H9 (cell line): ENCODE measurements around the gene CFAP61. TPM values are rescaled to one million over a fixed set of nuclear protein-coding genes. Genes with fewer than 3 reads are reported as not detected.

Experiments
- DNase-seq: peaks from one replicate; pipeline ENCODE4 v3.0.0-alpha.2; 2017
- H2AFZ ChIP-seq: one replicate; pipeline ENCODE4 v1.6.1; 2013; ENCODE audit warnings: mild to moderate bottlenecking, low read length, control low read depth, moderate library complexity
- H2AK5ac ChIP-seq: 2 replicates; pipeline ENCODE4 v1.6.1; 2013; ENCODE audit warnings: low read length, control low read depth, mixed read lengths; ENCODE audit not compliant: insufficient read length
- H2BK120ac ChIP-seq: one replicate; pipeline ENCODE4 v1.6.1; 2013; ENCODE audit warnings: low read depth, mild to moderate bottlenecking, low read length, control low read depth, inconsistent platforms; ENCODE audit not compliant: poor library complexity, severe bottlenecking
- H2BK12ac ChIP-seq: 2 replicates; pipeline ENCODE4 v1.6.1; 2013; ENCODE audit warnings: low read length, control low read depth, mixed read lengths, low read depth; ENCODE audit not compliant: insufficient read length
- H2BK15ac ChIP-seq: 2 replicates; pipeline ENCODE4 v1.6.1; 2013; ENCODE audit warnings: low read depth, low read length, control low read depth
- H2BK20ac ChIP-seq: one replicate; pipeline ENCODE4 v1.6.1; 2013; ENCODE audit warnings: low read depth, mild to moderate bottlenecking, low read length, control low read depth, inconsistent platforms; ENCODE audit not compliant: poor library complexity, severe bottlenecking
- H2BK5ac ChIP-seq: 2 replicates; pipeline ENCODE4 v1.6.1; 2013; ENCODE audit warnings: low read length, control low read depth, mixed read lengths; ENCODE audit not compliant: insufficient read length
- H3K14ac ChIP-seq: 2 replicates; pipeline ENCODE4 v1.6.1; 2013; ENCODE audit warnings: low read length, control low read depth; ENCODE audit not compliant: insufficient read depth
- H3K18ac ChIP-seq: 2 replicates; pipeline ENCODE4 v1.6.1; 2013; ENCODE audit warnings: low read depth, mild to moderate bottlenecking, mixed read lengths, low read length, control low read depth; ENCODE audit not compliant: insufficient read length
- H3K23ac ChIP-seq: 2 replicates; pipeline ENCODE4 v1.6.1; 2013; ENCODE audit warnings: low read length, control low read depth, mixed read lengths, low read depth; ENCODE audit not compliant: insufficient read length
- H3K23me2 ChIP-seq: 2 replicates; pipeline ENCODE4 v1.6.1; 2013; ENCODE audit warnings: low read depth, mild to moderate bottlenecking, mixed read lengths, low read length, control low read depth; ENCODE audit not compliant: insufficient read length, poor library complexity, severe bottlenecking
- H3K27ac ChIP-seq: 2 replicates; pipeline ENCODE4 v1.5.1; 2013; ENCODE audit warnings: low read length, control low read depth, mixed read lengths, low read depth; ENCODE audit not compliant: insufficient read length
- H3K27me3 ChIP-seq: 2 replicates; pipeline ENCODE4 v1.6.1; 2013; ENCODE audit warnings: low read length, control low read depth, inconsistent platforms; ENCODE audit not compliant: insufficient read depth
- H3K4ac ChIP-seq: 2 replicates; pipeline ENCODE4 v1.6.1; 2013; ENCODE audit warnings: low read depth, mild to moderate bottlenecking, control low read depth, inconsistent platforms, low read length, moderate library complexity
- H3K4me1 ChIP-seq: 2 replicates; pipeline ENCODE4 v1.6.1; 2013; ENCODE audit warnings: low read length, control low read depth, inconsistent platforms; ENCODE audit not compliant: insufficient read depth
- H3K4me2 ChIP-seq: 2 replicates; pipeline ENCODE4 v1.6.1; 2013; ENCODE audit warnings: low read length, control low read depth, mixed read lengths; ENCODE audit not compliant: insufficient read length, insufficient read depth
- H3K56ac ChIP-seq: 2 replicates; pipeline ENCODE4 v1.6.1; 2013; ENCODE audit warnings: low read depth, mild to moderate bottlenecking, mixed read lengths, low read length, control low read depth; ENCODE audit not compliant: insufficient read length
- H3K79me1 ChIP-seq: 2 replicates; pipeline ENCODE4 v1.6.1; 2013; ENCODE audit warnings: low read depth, mild to moderate bottlenecking, moderate library complexity, low read length, control low read depth, inconsistent platforms; ENCODE audit not compliant: insufficient read depth, poor library complexity, severe bottlenecking
- H3K79me2 ChIP-seq: 2 replicates; pipeline ENCODE4 v1.6.1; 2013; ENCODE audit warnings: low read length, control low read depth, inconsistent platforms; ENCODE audit not compliant: insufficient read depth
- H3K9ac ChIP-seq: 2 replicates; pipeline ENCODE4 v1.6.1; 2013; ENCODE audit warnings: low read length, control low read depth, mixed read lengths; ENCODE audit not compliant: insufficient read length; ENCODE audit errors: extremely low read depth
- H3K9me3 ChIP-seq: one replicate; pipeline ENCODE4 v1.6.1; 2013; ENCODE audit warnings: low read depth, low read length, inconsistent platforms; ENCODE audit not compliant: control insufficient read depth
- H3T11ph ChIP-seq: one replicate; pipeline ENCODE4 v1.6.1; 2013; ENCODE audit warnings: mild to moderate bottlenecking, low read length, control low read depth, inconsistent platforms
- H4K20me1 ChIP-seq: one replicate; pipeline ENCODE4 v1.6.1; 2013; ENCODE audit not compliant: control insufficient read depth, insufficient read length, insufficient read depth
- H4K5ac ChIP-seq: 2 replicates; pipeline ENCODE4 v1.6.1; 2013; ENCODE audit warnings: low read depth, mild to moderate bottlenecking, mixed read lengths, low read length, control low read depth; ENCODE audit not compliant: insufficient read length
- H4K8ac ChIP-seq: replicated peaks from 2 replicates; pipeline ENCODE4 v1.6.1; 2013; ENCODE audit warnings: low read length, control low read depth, mixed read lengths, low read depth; ENCODE audit not compliant: insufficient read length
- H4K91ac ChIP-seq: 2 replicates; pipeline ENCODE4 v1.6.1; 2013; ENCODE audit warnings: low read depth, mild to moderate bottlenecking, moderate library complexity, mixed read lengths, low read length, control low read depth; ENCODE audit not compliant: insufficient read length
- H3K27ac Mint-ChIP-seq, 3 experiments: 2 replicates in 2 of 3; 3 replicates in 1 of 3; pipeline ENCODE4 v1.8.0; 2020 to 2021; ENCODE audit warnings: mixed read lengths in 3 of 3, mild to moderate bottlenecking in 1 of 3, moderate library complexity in 1 of 3
- H3K27me3 Mint-ChIP-seq: 2 replicates; pipeline ENCODE4 v1.8.0; 2021; ENCODE audit warnings: low read depth, mild to moderate bottlenecking, moderate library complexity, mixed read lengths
- H3K36me3 Mint-ChIP-seq, 3 experiments: 2 replicates in 2 of 3; 3 replicates in 1 of 3; pipeline ENCODE4 v1.8.0; 2020 to 2021; ENCODE audit warnings: low read depth in 3 of 3, mixed read lengths in 3 of 3; ENCODE audit not compliant: insufficient read depth in 1 of 3
- H3K4me1 Mint-ChIP-seq, 2 experiments: 2 replicates each; pipeline ENCODE4 v1.8.0; 2020; ENCODE audit warnings: mixed read lengths in 2 of 2
- H3K4me3 Mint-ChIP-seq, 2 experiments: 2 replicates in 1 of 2; 3 replicates in 1 of 2; pipeline ENCODE4 v1.8.0; 2020 to 2021; ENCODE audit warnings: mild to moderate bottlenecking in 2 of 2, mixed read lengths in 2 of 2, moderate library complexity in 1 of 2
- H3K9me3 Mint-ChIP-seq, 2 experiments: 2 replicates in 1 of 2; 3 replicates in 1 of 2; pipeline ENCODE4 v1.8.0; 2020; ENCODE audit warnings: mild to moderate bottlenecking in 2 of 2, mixed read lengths in 2 of 2, moderate library complexity in 1 of 2
- WGBS: extraction: QIAGEN DNeasy Blood & Tissue Kit; methylation state at CpG from one replicate; pipeline ENCODE4 v1.1.7; 2013; ENCODE audit warnings: missing lambda C conversion rate, low lambda C conversion rate, mixed read lengths; ENCODE audit not compliant: insufficient read length; ENCODE audit errors: extremely low coverage; 5-methylcytosine and 5-hydroxymethylcytosine counted together
- total RNA-seq: library from RNA; stranded (reverse); gene quantifications from 2 replicates; pipeline ENCODE4 v1.2.1, GENCODE V29; 2021
- TF ChIP-seq, protein P1 (sequence below): fragments of 200-600 bp; sonication (generic); conservative IDR thresholded peaks from 3 replicates; pipeline ENCODE4 v1.8.0; 2021; ENCODE audit warnings: antibody characterized with exemption, mild to moderate bottlenecking

Gene CFAP61
- total RNA-seq, 1 experiment from 2014 or later: 0.44 TPM

- WGBS: no CpG with 5 or more reads among the region's 6 CpGs
- H3K14ac ChIP-seq: no peak overlapping the region
- H4K5ac ChIP-seq: no peak overlapping the region
- Mint-ChIP-seq H3K36me3 (no peaks in the 10 kb centered on the region), H3K27me3 (peaks cover 3% of the 10 kb centered on the region), H3K9me3 (no peaks in the 10 kb centered on the region), H3K27ac (no peak overlapping the region), H3K4me1 (no peaks in the 10 kb centered on the region), H3K4me3 (no peak overlapping the region)
- no peak overlapping the region for H2BK120ac ChIP-seq
- no peak overlapping the region for H3K9ac ChIP-seq
- no peaks in the 10 kb centered on the region for H3K79me2 ChIP-seq
- no peak overlapping the region for H2BK12ac ChIP-seq
- H3K4ac ChIP-seq: no peak overlapping the region
- no peak overlapping the region for H2BK5ac ChIP-seq
- H3K9me3 ChIP-seq: no peaks in the 10 kb centered on the region
- no peak overlapping the region for H4K91ac ChIP-seq
- no peaks in the 10 kb centered on the region for H4K20me1 ChIP-seq
- no peak overlapping the region for H3K27ac ChIP-seq
- H2AK5ac ChIP-seq: no peak overlapping the region
- H3K27me3 ChIP-seq: no peaks in the 10 kb centered on the region
- no peak for DNase-seq
- H3K79me1 ChIP-seq: no peaks in the 10 kb centered on the region
- TF ChIP-seq, protein P1, sequence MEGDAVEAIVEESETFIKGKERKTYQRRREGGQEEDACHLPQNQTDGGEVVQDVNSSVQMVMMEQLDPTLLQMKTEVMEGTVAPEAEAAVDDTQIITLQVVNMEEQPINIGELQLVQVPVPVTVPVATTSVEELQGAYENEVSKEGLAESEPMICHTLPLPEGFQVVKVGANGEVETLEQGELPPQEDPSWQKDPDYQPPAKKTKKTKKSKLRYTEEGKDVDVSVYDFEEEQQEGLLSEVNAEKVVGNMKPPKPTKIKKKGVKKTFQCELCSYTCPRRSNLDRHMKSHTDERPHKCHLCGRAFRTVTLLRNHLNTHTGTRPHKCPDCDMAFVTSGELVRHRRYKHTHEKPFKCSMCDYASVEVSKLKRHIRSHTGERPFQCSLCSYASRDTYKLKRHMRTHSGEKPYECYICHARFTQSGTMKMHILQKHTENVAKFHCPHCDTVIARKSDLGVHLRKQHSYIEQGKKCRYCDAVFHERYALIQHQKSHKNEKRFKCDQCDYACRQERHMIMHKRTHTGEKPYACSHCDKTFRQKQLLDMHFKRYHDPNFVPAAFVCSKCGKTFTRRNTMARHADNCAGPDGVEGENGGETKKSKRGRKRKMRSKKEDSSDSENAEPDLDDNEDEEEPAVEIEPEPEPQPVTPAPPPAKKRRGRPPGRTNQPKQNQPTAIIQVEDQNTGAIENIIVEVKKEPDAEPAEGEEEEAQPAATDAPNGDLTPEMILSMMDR: no peak
- H3T11ph ChIP-seq: no peak overlapping the region
- no peak overlapping the region for H3K23ac ChIP-seq
- no peaks in the 10 kb centered on the region for H3K23me2 ChIP-seq
- no peak overlapping the region for H2BK15ac ChIP-seq
- H3K4me1 ChIP-seq: no peaks in the 10 kb centered on the region; the same call in 1 of the 2 replicates
- H3K4me2 ChIP-seq: no peak overlapping the region
- H4K8ac ChIP-seq: no peak overlapping the region
- H3K56ac ChIP-seq: no peak overlapping the region
- no peak overlapping the region for H3K18ac ChIP-seq
- no peak overlapping the region for H2AFZ ChIP-seq
- no peak overlapping the region for H2BK20ac ChIP-seq
These were observed 8.1 kb downstream of the CFAP61 start for GRCh38 chr20:20060234-20060998.
